Sigmoid colon (tissue), 4 donors: ENCODE results near the gene HOXD1.

ENCODE experiments used
- EP300 ChIP-seq, 4 donors: sonication (generic); formaldehyde crosslinking; IDR thresholded peaks; one replicate each; pipeline ENCODE4 v1.6.1; 2017; ENCODE audit warnings: antibody characterized with exemption in 4 of 4
- POLR2A ChIP-seq, 2 donors: fragments of 450-650 bp; IDR thresholded peaks; one replicate each; pipeline ENCODE4 v1.6.1; 2016; ENCODE audit warnings: antibody characterized with exemption in 2 of 2, mild to moderate bottlenecking in 2 of 2, moderate library complexity in 2 of 2
- TF ChIP-seq, protein P1 (sequence below), 4 experiments: fragments of 450-650 bp in 3 of 4; fragments of 200-600 bp in 1 of 4; IDR thresholded peaks; one replicate each; pipeline ENCODE4 v1.5.1; 2016 to 2019; ENCODE audit warnings: antibody characterized with exemption in 4 of 4, mild to moderate bottlenecking in 3 of 4, moderate library complexity in 2 of 4

DNA sequence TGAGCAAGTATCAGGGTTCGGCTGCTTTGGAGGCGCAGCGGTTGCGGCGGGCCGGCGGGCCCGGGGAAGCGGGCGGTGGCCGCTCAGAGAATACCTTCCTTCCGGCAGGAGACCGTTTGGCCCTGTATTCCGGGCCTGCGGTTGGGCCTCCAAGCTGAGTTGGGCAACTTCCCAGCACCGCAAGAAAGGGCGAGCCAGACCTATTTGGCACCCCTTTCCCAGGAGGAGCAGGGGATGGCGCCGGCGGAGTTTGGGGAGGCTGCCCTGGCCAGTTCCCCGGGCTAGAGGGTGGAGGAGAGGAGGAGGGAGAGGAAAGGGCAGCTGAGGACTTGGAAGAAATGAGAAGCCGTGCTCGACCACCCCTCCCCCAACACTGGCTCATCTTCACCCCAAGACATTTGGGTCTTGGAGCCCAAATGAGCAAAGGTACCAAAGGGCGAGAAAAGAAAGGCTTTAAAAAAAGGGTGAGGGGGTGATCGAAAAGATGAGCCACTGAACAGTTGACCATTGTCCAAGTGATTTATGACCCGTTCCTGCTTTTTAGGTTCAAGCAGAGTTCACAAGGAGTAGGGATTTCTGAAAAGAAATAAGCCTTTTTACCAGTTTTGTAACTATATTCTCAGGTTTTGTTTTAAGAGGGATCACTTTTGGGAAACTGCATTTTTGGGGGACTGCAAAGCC, 23.0 kb upstream of the HOXD1 start:
- TF ChIP-seq, protein P1, sequence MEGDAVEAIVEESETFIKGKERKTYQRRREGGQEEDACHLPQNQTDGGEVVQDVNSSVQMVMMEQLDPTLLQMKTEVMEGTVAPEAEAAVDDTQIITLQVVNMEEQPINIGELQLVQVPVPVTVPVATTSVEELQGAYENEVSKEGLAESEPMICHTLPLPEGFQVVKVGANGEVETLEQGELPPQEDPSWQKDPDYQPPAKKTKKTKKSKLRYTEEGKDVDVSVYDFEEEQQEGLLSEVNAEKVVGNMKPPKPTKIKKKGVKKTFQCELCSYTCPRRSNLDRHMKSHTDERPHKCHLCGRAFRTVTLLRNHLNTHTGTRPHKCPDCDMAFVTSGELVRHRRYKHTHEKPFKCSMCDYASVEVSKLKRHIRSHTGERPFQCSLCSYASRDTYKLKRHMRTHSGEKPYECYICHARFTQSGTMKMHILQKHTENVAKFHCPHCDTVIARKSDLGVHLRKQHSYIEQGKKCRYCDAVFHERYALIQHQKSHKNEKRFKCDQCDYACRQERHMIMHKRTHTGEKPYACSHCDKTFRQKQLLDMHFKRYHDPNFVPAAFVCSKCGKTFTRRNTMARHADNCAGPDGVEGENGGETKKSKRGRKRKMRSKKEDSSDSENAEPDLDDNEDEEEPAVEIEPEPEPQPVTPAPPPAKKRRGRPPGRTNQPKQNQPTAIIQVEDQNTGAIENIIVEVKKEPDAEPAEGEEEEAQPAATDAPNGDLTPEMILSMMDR (IDR thresholded peaks at IDR 0.05): no peak
- TF ChIP-seq EP300 (IDR thresholded peaks at IDR 0.05) (no peak), POLR2A (IDR thresholded peaks at IDR 0.05) (no peak)
